ENCODE data around the gene PCDHB4.
"Not testable (repeated sequence)": the region's sequence is repeated elsewhere in the genome, so short reads cannot be mapped to it uniquely, and the experiment has no call there.

Gene PCDHB4

GRCh38 chr5:141150224-141150992, 28.8 kb downstream of the PCDHB4 start:
- no peak for DNase-seq (ENCODE audit: low spot score)

- DNase-seq (ENCODE audit: low spot score): no peak
Measured at GRCh38 chr5:141150993-141151325, 29.3 kb downstream of the PCDHB4 start.

GRCh38 chr5:141151632-141152031, 30.0 kb downstream of the PCDHB4 start:
- DNase-seq (ENCODE audit: low spot score): not testable (repeated sequence)

- not testable (repeated sequence) for DNase-seq (ENCODE audit: low spot score)
Measured at GRCh38 chr5:141152096-141152495, 30.5 kb downstream of the PCDHB4 start.

GRCh38 chr5:141155540-141156374, 34.1 kb downstream of the PCDHB4 start:
- no peak for DNase-seq (ENCODE audit: low spot score)

GRCh38 chr5:141157356-141157755, 35.7 kb downstream of the PCDHB4 start:
- not testable (repeated sequence) for DNase-seq (ENCODE audit: low spot score)

- DNase-seq (ENCODE audit: low spot score): not testable (repeated sequence)
Measured at GRCh38 chr5:141157901-141158300, 36.3 kb downstream of the PCDHB4 start.

- peak; percentile 61 for DNase-seq (ENCODE audit: low spot score)
Measured at GRCh38 chr5:141172381-141173204, 51.0 kb downstream of the PCDHB4 start, which contains the start of gene PCDHB7. Gene PCDHB7, plus strand, starts transcription at chr5:141172644. Its CDS starts 192 bp downstream, at chr5:141172836.

- DNase-seq (ENCODE audit: low spot score): not testable (repeated sequence)
Measured at GRCh38 chr5:141174291-141175104, 52.9 kb downstream of the PCDHB4 start.
